SK-N-SH treated with all-trans-retinoic acid at 6 μM for 48 hours (cell line): ENCODE measurements around the gene HIRA.

ENCODE experiments used
- BACH2 ChIP-seq: fragments of 250-450 bp; sonication (Bioruptor Pico); IDR thresholded peaks from 2 replicates; pipeline ENCODE4 v1.9.0; 2021; ENCODE audit warnings: mild to moderate bottlenecking, borderline replicate concordance
- TOX ChIP-seq: fragments of 250-450 bp; sonication (Bioruptor Pico); IDR thresholded peaks from 2 replicates; pipeline ENCODE4 v1.8.0; 2021; ENCODE audit warnings: mild to moderate bottlenecking, moderate library complexity, borderline replicate concordance
- TF ChIP-seq, protein P1 (sequence below): fragments of 250-450 bp; sonication (Bioruptor Pico); IDR thresholded peaks from 2 replicates; pipeline ENCODE4 v1.8.0; 2020; ENCODE audit warnings: mild to moderate bottlenecking, moderate library complexity, borderline replicate concordance

DNA sequence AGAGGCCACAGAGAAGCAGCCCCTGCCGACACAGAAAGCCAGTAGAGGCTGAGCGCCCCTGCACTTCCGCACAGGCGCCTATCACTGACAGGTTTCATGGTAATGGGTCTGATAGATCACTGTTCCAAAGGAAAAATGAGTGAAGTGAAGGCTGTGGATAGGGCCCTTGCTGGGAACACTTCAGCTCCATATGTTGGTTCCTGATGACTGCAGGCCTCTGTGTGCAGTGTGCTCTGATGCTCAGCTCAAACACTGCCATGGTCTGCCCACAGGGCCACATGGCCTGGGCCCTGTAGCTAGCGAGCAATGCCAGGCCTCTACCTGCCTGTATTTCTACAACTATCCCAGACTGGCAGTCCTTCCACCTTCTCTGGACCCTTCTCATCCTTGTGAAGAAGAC, 77.3 kb downstream of the HIRA start:
- no peak for TF ChIP-seq TOX
- TF ChIP-seq BACH2 (CRISPR knock-in tag) = no peak
- TF ChIP-seq, protein P1, sequence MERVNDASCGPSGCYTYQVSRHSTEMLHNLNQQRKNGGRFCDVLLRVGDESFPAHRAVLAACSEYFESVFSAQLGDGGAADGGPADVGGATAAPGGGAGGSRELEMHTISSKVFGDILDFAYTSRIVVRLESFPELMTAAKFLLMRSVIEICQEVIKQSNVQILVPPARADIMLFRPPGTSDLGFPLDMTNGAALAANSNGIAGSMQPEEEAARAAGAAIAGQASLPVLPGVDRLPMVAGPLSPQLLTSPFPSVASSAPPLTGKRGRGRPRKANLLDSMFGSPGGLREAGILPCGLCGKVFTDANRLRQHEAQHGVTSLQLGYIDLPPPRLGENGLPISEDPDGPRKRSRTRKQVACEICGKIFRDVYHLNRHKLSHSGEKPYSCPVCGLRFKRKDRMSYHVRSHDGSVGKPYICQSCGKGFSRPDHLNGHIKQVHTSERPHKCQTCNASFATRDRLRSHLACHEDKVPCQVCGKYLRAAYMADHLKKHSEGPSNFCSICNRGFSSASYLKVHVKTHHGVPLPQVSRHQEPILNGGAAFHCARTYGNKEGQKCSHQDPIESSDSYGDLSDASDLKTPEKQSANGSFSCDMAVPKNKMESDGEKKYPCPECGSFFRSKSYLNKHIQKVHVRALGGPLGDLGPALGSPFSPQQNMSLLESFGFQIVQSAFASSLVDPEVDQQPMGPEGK (CRISPR knock-in tag) = no peak
